SK-N-SH (cell line): ENCODE measurements around the gene SLAMF7. TPM values are rescaled to one million over a fixed set of nuclear protein-coding genes. Genes with fewer than 3 reads are reported as not detected.

ENCODE experiments used
- CTCF ChIA-PET: fragments of 300-600, 350-600 bp; formaldehyde crosslinking; extraction: SDS; loops from one replicate; lab custom pipeline; 2021; lab: Yijun Ruan, JAX
- POLR2A ChIA-PET: fragments of 350-600 bp; sonication (Branson Sonifier 250); formaldehyde crosslinking; extraction: SDS; loops from one replicate; lab custom pipeline; 2020; ENCODE audit warnings: antibody characterized with exemption, inconsistent platforms; lab: Yijun Ruan, JAX
- DNase-seq: peaks from one replicate; pipeline ENCODE4 v3.0.0; 2012
- H2AFZ ChIP-seq: fragments of 200-600 bp; sonication (generic); 2 replicates; pipeline ENCODE4 v1.8.1; 2016; ENCODE audit warnings: antibody characterized with exemption, mild to moderate bottlenecking, low read depth
- H3F3A ChIP-seq: fragments of 200-600 bp; sonication (generic); replicated peaks from 2 replicates; pipeline ENCODE3; 2016; ENCODE audit warnings: antibody characterized with exemption, mild to moderate bottlenecking; ENCODE audit not compliant: insufficient read depth
- H3K27ac ChIP-seq, 2 experiments: fragments of 200-500 bp in 1 of 2; fragments of 200-600 bp in 1 of 2; sonication (Bioruptor generic) in 1 of 2; sonication (generic), shearing (Covaris generic) in 1 of 2; 2 replicates each; pipeline versions ENCODE4 v1.5.1 to v1.6.1; 2014 to 2016; ENCODE audit warnings: low read depth in 2 of 2, inconsistent platforms in 1 of 2, low read length in 1 of 2, mild to moderate bottlenecking in 1 of 2, mixed read lengths in 1 of 2
- H3K27me3 ChIP-seq: fragments of 200-600 bp; sonication (generic), shearing (Covaris generic); 2 replicates; pipeline ENCODE4 v1.6.1; 2016; ENCODE audit warnings: mixed run types; ENCODE audit not compliant: insufficient read depth
- H3K36me3 ChIP-seq, 2 experiments: fragments of 200-500 bp in 1 of 2; fragments of 200-600 bp in 1 of 2; sonication (Bioruptor generic) in 1 of 2; sonication (generic) in 1 of 2; replicated peaks in 1 of 2; 2 replicates each; pipeline versions ENCODE3 to v1.5.1; 2014 to 2016; ENCODE audit warnings: low read length in 1 of 2, mild to moderate bottlenecking in 1 of 2; ENCODE audit not compliant: insufficient read depth in 2 of 2, control insufficient read depth in 1 of 2
- H3K4me1 ChIP-seq, 2 experiments: fragments of 200-500 bp in 1 of 2; fragments of 200-600 bp in 1 of 2; sonication (Bioruptor generic) in 1 of 2; sonication (generic), shearing (Covaris generic) in 1 of 2; 2 replicates each; pipeline versions ENCODE4 v1.5.1 to v1.6.1; 2014 to 2016; ENCODE audit warnings: low read depth in 1 of 2, low read length in 1 of 2, mixed run types in 1 of 2; ENCODE audit not compliant: insufficient read depth in 2 of 2, control insufficient read depth in 1 of 2
- H3K4me2 ChIP-seq: fragments of 200-600 bp; sonication (generic), shearing (Covaris generic); 2 replicates; pipeline ENCODE4 v1.6.1; 2017; ENCODE audit warnings: mixed run types
- H3K4me3 ChIP-seq, 2 experiments: fragments of 200-500 bp in 1 of 2; fragments of 200-600 bp in 1 of 2; sonication (Bioruptor generic) in 1 of 2; sonication (generic), shearing (Covaris generic) in 1 of 2; 2 replicates each; pipeline versions ENCODE4 v1.5.1 to v1.8.1; 2014 to 2016; ENCODE audit warnings: low read depth in 2 of 2, inconsistent platforms in 1 of 2, low read length in 1 of 2, mild to moderate bottlenecking in 1 of 2, mixed read lengths in 1 of 2, moderate library complexity in 1 of 2
- H3K79me2 ChIP-seq: fragments of 200-600 bp; sonication (generic); 2 replicates; pipeline ENCODE4 v1.8.1; 2017; ENCODE audit warnings: mild to moderate bottlenecking; ENCODE audit not compliant: insufficient read depth
- H3K9ac ChIP-seq: fragments of 200-600 bp; sonication (generic); 2 replicates; pipeline ENCODE4 v1.6.1; 2017; ENCODE audit warnings: mixed run types
- H3K9me2 ChIP-seq: fragments of 200-600 bp; sonication (generic); 2 replicates; pipeline ENCODE4 v1.6.1; 2017; ENCODE audit warnings: mixed run types
- H3K9me3 ChIP-seq: fragments of 200-600 bp; sonication (generic); 2 replicates; pipeline ENCODE4 v1.6.1; 2017; ENCODE audit warnings: mixed run types, mild to moderate bottlenecking, moderate library complexity
- H4K20me1 ChIP-seq: fragments of 200-600 bp; sonication (generic); 2 replicates; pipeline ENCODE4 v1.6.1; 2017; ENCODE audit warnings: mild to moderate bottlenecking, mixed run types; ENCODE audit not compliant: insufficient read depth
- CHD2 ChIP-seq: fragments of 150-350 bp; IDR thresholded peaks from 2 replicates; pipeline ENCODE4 v1.6.1; 2018; ENCODE audit warnings: low read length; ENCODE audit not compliant: partially characterized antibody
- CTCF ChIP-seq: fragments of 200-600 bp; sonication (generic); IDR thresholded peaks from 2 replicates; pipeline ENCODE4 v1.6.1; 2017; ENCODE audit warnings: antibody characterized with exemption, mild to moderate bottlenecking, moderate library complexity
- ELF1 ChIP-seq: IDR thresholded peaks from 2 replicates; pipeline ENCODE4 v1.4.0; 2012
- EP300 ChIP-seq, 2 experiments: IDR thresholded peaks; 2 replicates each; pipeline versions ENCODE4 v1.4.0 to v1.6.1; 2012; ENCODE audit warnings: borderline replicate concordance in 1 of 2, low read depth in 1 of 2, low read length in 1 of 2
- EZH2phosphoT487 ChIP-seq: fragments of 200-600 bp; sonication (generic); IDR thresholded peaks from 2 replicates; pipeline ENCODE4 v1.6.1; 2017; ENCODE audit warnings: low read depth, mixed run types, mild to moderate bottlenecking, antibody characterized with exemption, moderate library complexity, borderline replicate concordance
- FOSL2 ChIP-seq: IDR thresholded peaks from 2 replicates; pipeline ENCODE4 v1.4.0; 2012; ENCODE audit warnings: low read depth, mild to moderate bottlenecking, moderate library complexity, borderline replicate concordance
- FOXJ3 ChIP-seq: sonication (generic); formaldehyde crosslinking; IDR thresholded peaks from 2 replicates; pipeline ENCODE4 v1.5.1; 2020; ENCODE audit warnings: mild to moderate bottlenecking, missing genetic modification reagents
- FOXM1 ChIP-seq: IDR thresholded peaks from 2 replicates; pipeline ENCODE4 v1.4.0; 2012; ENCODE audit warnings: low read depth, mild to moderate bottlenecking
- GABPA ChIP-seq: IDR thresholded peaks from 2 replicates; pipeline ENCODE4 v1.4.0; 2012; ENCODE audit warnings: low read depth, mild to moderate bottlenecking
- GATA2 ChIP-seq: sonication (generic); formaldehyde crosslinking; IDR thresholded peaks from 2 replicates; pipeline ENCODE4 v1.5.0; 2020; ENCODE audit warnings: mild to moderate bottlenecking, missing genetic modification reagents
- IRF3 ChIP-seq: fragments of 150-350 bp; IDR thresholded peaks from 2 replicates; pipeline ENCODE4 v1.6.1; 2016; ENCODE audit warnings: mild to moderate bottlenecking, low read depth, low read length
- MAX ChIP-seq: IDR thresholded peaks from 2 replicates; pipeline ENCODE4 v1.4.0; 2012; ENCODE audit warnings: low read depth
- MXI1 ChIP-seq: IDR thresholded peaks from 2 replicates; pipeline ENCODE4 v1.6.1; 2012; ENCODE audit warnings: mild to moderate bottlenecking, low read depth, low read length, improper control_type of control experiment
- NFIC ChIP-seq: IDR thresholded peaks from 2 replicates; pipeline ENCODE4 v1.4.0; 2012; ENCODE audit warnings: borderline replicate concordance
- NRF1 ChIP-seq: IDR thresholded peaks from 2 replicates; pipeline ENCODE4 v1.6.1; 2012; ENCODE audit warnings: low read depth, mild to moderate bottlenecking, low read length
- POLR2AphosphoS5 ChIP-seq: IDR thresholded peaks from 2 replicates; pipeline ENCODE4 v1.6.1; 2012; ENCODE audit warnings: low read depth, low read length
- RAD21 ChIP-seq: IDR thresholded peaks from 2 replicates; pipeline ENCODE4 v1.6.1; 2012; ENCODE audit warnings: mild to moderate bottlenecking, low read length
- RCOR1 ChIP-seq: fragments of 150-350 bp; IDR thresholded peaks from 2 replicates; pipeline ENCODE4 v1.6.1; 2017; ENCODE audit warnings: antibody characterized with exemption, low read length
- RXRA ChIP-seq: IDR thresholded peaks from 2 replicates; pipeline ENCODE4 v1.4.0; 2012; ENCODE audit warnings: low read depth, mild to moderate bottlenecking, borderline replicate concordance
- SIN3A ChIP-seq: IDR thresholded peaks from 2 replicates; pipeline ENCODE4 v1.6.1; 2012; ENCODE audit warnings: low read depth, mild to moderate bottlenecking, low read length, moderate library complexity, borderline replicate concordance
- TAF1 ChIP-seq: IDR thresholded peaks from 2 replicates; pipeline ENCODE4 v1.6.1; 2012; ENCODE audit warnings: low read depth, mild to moderate bottlenecking, low read length, moderate library complexity, borderline replicate concordance
- TCF12 ChIP-seq: IDR thresholded peaks from 2 replicates; pipeline ENCODE4 v1.4.0; 2012
- TEAD4 ChIP-seq: IDR thresholded peaks from 2 replicates; pipeline ENCODE4 v1.4.0; 2012; ENCODE audit warnings: mild to moderate bottlenecking, borderline replicate concordance; ENCODE audit not compliant: insufficient read depth
- YY1 ChIP-seq: IDR thresholded peaks from 2 replicates; pipeline ENCODE4 v1.4.0; 2012; ENCODE audit warnings: low read depth, mild to moderate bottlenecking
- WGBS: methylation state at CpG from one replicate; pipeline ENCODE4 v1.1.6; 2017; ENCODE audit warnings: low lambda C conversion rate; 5-methylcytosine and 5-hydroxymethylcytosine counted together
- polyA plus RNA-seq, 3 experiments: library from polyadenylated mRNA; depleted of rRNA; stranded (reverse); fragments of >200 nt; gene quantifications; 2 replicates each; pipeline ENCODE4 v1.2.3, GENCODE V29; 2012

The SLAMF7 gene
- polyA plus RNA-seq, 1 of the 3 experiments (the other 2 are of a cell fraction) = not detected

GRCh38 chr1:160746836-160747500, 7.9 kb downstream of the SLAMF7 start (continued):
- TF ChIP-seq TEAD4 = no peak

- H3K36me3 ChIP-seq = no peaks in the 10 kb centered on the region
- H3K9ac ChIP-seq = no peak overlapping the region
- no peaks in the 10 kb centered on the region for H3K79me2 ChIP-seq
- H3K27ac ChIP-seq = no peak overlapping the region
- H4K20me1 ChIP-seq = no peaks in the 10 kb centered on the region
- DNase-seq = no peak
- TF ChIP-seq TEAD4 = no peak
- no peak for TF ChIP-seq FOXJ3 (CRISPR knock-in tag)
- no peak for TF ChIP-seq RCOR1
- no peak for TF ChIP-seq MAX
- no peak for TF ChIP-seq SIN3A
- no peak for TF ChIP-seq GABPA
- TF ChIP-seq NFIC = no peak
- no peak for TF ChIP-seq GATA2
- TF ChIP-seq NRF1 = no peak
- TF ChIP-seq EP300 (IDR thresholded peaks at IDR 0.05; ENCODE audit: borderline replicate concordance in 1 of 2, low read depth in 1 of 2, low read length in 1 of 2) = no peak
- TF ChIP-seq ELF1 = no peak
- TF ChIP-seq TCF12 = no peak
- TF ChIP-seq RAD21 = no peak
- no peak for TF ChIP-seq FOXM1
- TF ChIP-seq TAF1 = no peak
- TF ChIP-seq, all 33 proteins: peak for 0
- H3F3A ChIP-seq = no peaks in the 10 kb centered on the region
- H3K4me3 ChIP-seq = no peak overlapping the region
- POLR2A ChIA-PET = no interaction called here
- CTCF ChIA-PET = interaction anchor here (1.1 kb wide), 1 partner anchor 30 kb away, joined by 3 read pairs; no protein-coding TSS in a partner anchor
- no peaks in the 10 kb centered on the region for H3K9me2 ChIP-seq
- H3K9me3 ChIP-seq = no peaks in the 10 kb centered on the region
- no peak overlapping the region for H3K4me2 ChIP-seq
- H3K27me3 ChIP-seq = peaks cover 13% of the 10 kb centered on the region; the same call in 1 of the 2 replicates
- no peak overlapping the region for H2AFZ ChIP-seq
- H3K4me1 ChIP-seq = no peaks in the 10 kb centered on the region
Measured at GRCh38 chr1:160747717-160748116, 8.7 kb downstream of the SLAMF7 start.

GRCh38 chr1:160748181-160748877, 9.3 kb downstream of the SLAMF7 start:
- no peak overlapping the region for H3K4me2 ChIP-seq
- H3K9ac ChIP-seq = no peak overlapping the region
- H2AFZ ChIP-seq = no peak overlapping the region
- TF ChIP-seq CTCF = peak; percentile 39; the same call in 1 of the 2 replicates
- no peak for TF ChIP-seq RXRA
- no peak for TF ChIP-seq MXI1
- peak; percentile 5; the same call in 1 of the 2 replicates for TF ChIP-seq FOSL2
- TF ChIP-seq RAD21 = no peak
- no peak for TF ChIP-seq NFIC
- no peak for TF ChIP-seq CHD2
- TF ChIP-seq IRF3 = no peak
- TF ChIP-seq YY1 = no peak
- TF ChIP-seq EZH2phosphoT487 = no peak
- no peak for TF ChIP-seq POLR2AphosphoS5
- no peak for TF ChIP-seq NRF1
- no peak for TF ChIP-seq GATA2
- no peak for TF ChIP-seq FOXJ3 (CRISPR knock-in tag)
- TF ChIP-seq, all 33 proteins: peak for 2
- no peaks in the 10 kb centered on the region for H3K36me3 ChIP-seq
- ChIA-PET CTCF (interaction anchor here (0.7 kb wide), 1 partner anchor 28 kb away, joined by 3 read pairs; no protein-coding TSS in a partner anchor), POLR2A (no interaction called here)
- WGBS = 10% methylated on average over 10 of the region's 10 CpGs
- H3K4me1 ChIP-seq = no peaks in the 10 kb centered on the region
- no peaks in the 10 kb centered on the region for H3K79me2 ChIP-seq
- no peak for DNase-seq
- no peaks in the 10 kb centered on the region for H3K9me2 ChIP-seq
- H3F3A ChIP-seq = no peaks in the 10 kb centered on the region
- H3K9me3 ChIP-seq = no peaks in the 10 kb centered on the region
- H4K20me1 ChIP-seq = no peaks in the 10 kb centered on the region
- no peak overlapping the region for H3K27ac ChIP-seq
- H3K27me3 ChIP-seq = peaks cover 15% of the 10 kb centered on the region; the same call in 1 of the 2 replicates
- no peak overlapping the region for H3K4me3 ChIP-seq
